ENCODE results near the gene ICAM3.

DNA sequence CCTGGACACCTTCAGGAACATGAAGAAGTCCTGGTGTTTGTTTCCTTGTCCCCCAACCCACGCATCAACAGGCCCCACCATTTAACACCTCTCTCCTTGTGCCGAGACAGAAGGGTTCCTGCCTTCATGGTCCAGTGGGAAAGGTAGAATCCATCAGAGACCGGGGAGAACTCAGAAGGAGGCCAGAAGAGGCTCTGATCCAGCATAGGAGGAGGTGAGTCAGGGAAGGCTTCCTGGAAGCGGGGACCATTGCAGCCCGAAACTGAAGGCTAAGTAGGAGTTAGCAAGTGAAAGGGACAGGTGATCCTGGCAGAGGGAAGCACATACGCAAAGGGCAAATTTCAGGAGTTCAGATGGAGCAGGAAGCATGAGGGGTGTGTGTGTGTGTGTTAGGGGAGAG, 484 bp downstream of the ICAM3 start:
- TF ChIP-seq, protein P1, sequence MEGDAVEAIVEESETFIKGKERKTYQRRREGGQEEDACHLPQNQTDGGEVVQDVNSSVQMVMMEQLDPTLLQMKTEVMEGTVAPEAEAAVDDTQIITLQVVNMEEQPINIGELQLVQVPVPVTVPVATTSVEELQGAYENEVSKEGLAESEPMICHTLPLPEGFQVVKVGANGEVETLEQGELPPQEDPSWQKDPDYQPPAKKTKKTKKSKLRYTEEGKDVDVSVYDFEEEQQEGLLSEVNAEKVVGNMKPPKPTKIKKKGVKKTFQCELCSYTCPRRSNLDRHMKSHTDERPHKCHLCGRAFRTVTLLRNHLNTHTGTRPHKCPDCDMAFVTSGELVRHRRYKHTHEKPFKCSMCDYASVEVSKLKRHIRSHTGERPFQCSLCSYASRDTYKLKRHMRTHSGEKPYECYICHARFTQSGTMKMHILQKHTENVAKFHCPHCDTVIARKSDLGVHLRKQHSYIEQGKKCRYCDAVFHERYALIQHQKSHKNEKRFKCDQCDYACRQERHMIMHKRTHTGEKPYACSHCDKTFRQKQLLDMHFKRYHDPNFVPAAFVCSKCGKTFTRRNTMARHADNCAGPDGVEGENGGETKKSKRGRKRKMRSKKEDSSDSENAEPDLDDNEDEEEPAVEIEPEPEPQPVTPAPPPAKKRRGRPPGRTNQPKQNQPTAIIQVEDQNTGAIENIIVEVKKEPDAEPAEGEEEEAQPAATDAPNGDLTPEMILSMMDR (IDR thresholded peaks at IDR 0.05) = no peak
- no peak for TF ChIP-seq POLR2AphosphoS5 (IDR thresholded peaks at IDR 0.05)
- TF ChIP-seq POLR2A (IDR thresholded peaks at IDR 0.05) = no peak
- TF ChIP-seq EP300 (IDR thresholded peaks at IDR 0.05) = no peak
